ENCODE data around the gene ASB15.

GRCh38 chr7:123557016-123557397, 44.6 kb upstream of the ASB15 start:
- no peak for TF ChIP-seq YY1 (IDR thresholded peaks at IDR 0.05; ENCODE audit: insufficient read depth, insufficient read length)
- TF ChIP-seq SUZ12 (IDR thresholded peaks at IDR 0.05; ENCODE audit: extremely low read depth, insufficient read depth, insufficient read length) = no peak
- no peak for TF ChIP-seq ZNF274 (IDR thresholded peaks at IDR 0.05; ENCODE audit: low read depth, low read length)

All from NT2/D1 (cell line).